Skeletal muscle tissue (tissue), 4 donors: ENCODE data around the gene ZNF581. TPM values are rescaled to one million over a fixed set of nuclear protein-coding genes. Genes with fewer than 3 reads are reported as not detected.
A peak's percentile ranks its signal among the peaks of the same experiment; 100 is the strongest.

ENCODE experiments used
- H3K27ac ChIP-seq: one replicate; pipeline ENCODE4 v1.7.0; 2013; ENCODE audit warnings: mild to moderate bottlenecking, low read depth, low read length, inconsistent platforms
- H3K27me3 ChIP-seq, 3 donors: one replicate each; pipeline ENCODE4 v1.7.0; 2013; ENCODE audit warnings: low read length in 3 of 3; ENCODE audit not compliant: control insufficient read depth in 3 of 3, insufficient read depth in 3 of 3
- H3K36me3 ChIP-seq, 3 donors: one replicate each; pipeline ENCODE4 v1.7.0; 2013; ENCODE audit warnings: low read length in 3 of 3; ENCODE audit not compliant: control insufficient read depth in 3 of 3, insufficient read depth in 3 of 3
- H3K4me1 ChIP-seq, 3 donors: one replicate each; pipeline ENCODE4 v1.7.0; 2013; ENCODE audit warnings: low read length in 3 of 3, mild to moderate bottlenecking in 3 of 3; ENCODE audit not compliant: control insufficient read depth in 3 of 3, insufficient read depth in 3 of 3
- H3K4me3 ChIP-seq, 3 donors: one replicate each; pipeline ENCODE4 v1.7.0; 2013; ENCODE audit warnings: low read length in 3 of 3
- H3K9ac ChIP-seq, 3 donors: one replicate each; pipeline ENCODE4 v1.7.0; 2013; ENCODE audit warnings: low read length in 3 of 3, mild to moderate bottlenecking in 3 of 3, moderate library complexity in 2 of 3, low read depth in 1 of 3
- H3K9me3 ChIP-seq, 3 donors: one replicate each; pipeline ENCODE4 v1.7.0; 2013; ENCODE audit warnings: low read length in 3 of 3; ENCODE audit not compliant: control insufficient read depth in 3 of 3
- total RNA-seq: library from RNA; depleted of rRNA; stranded (reverse); fragments of >200 nt; gene quantifications from one replicate; pipeline ENCODE4 v1.2.3, GENCODE V29; 2014
- donor health status: Osteomylitis.

ZNF581 gene
- total RNA-seq, 1 donor from 2014 or later: 17.2 TPM

DNA sequence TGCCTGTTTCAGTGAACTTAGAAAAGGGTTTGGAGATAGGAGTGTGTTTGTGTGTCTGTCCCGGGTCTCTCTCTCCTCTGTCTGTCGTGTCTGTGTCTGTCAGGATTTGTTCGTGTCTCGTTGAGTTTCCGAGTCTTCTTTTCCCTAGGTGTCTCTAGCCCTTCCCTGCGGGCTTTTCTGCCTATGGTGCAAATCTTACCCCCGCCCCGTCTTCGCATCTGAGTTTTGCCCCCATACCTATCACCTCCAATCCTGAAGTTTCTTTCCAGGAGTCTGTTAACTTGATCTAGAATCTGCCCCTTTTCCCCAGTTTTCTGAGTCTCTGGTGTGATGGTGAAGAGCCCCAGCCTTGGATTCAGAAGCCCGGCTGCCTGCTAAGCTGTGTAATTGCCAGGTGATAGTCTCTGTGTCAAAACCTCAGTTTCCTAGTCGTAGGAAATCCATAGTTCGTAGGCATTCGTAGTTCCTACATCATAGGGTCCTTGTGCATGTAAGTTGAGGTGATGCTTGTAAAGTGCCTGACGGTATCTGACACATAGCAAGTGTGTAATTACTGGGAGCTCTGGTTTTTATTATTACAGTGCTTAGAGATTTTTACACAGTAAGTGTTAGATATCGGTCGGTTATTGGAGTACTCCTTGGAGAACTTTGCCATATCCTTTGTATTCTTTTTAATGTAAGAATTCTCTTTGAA lies 32.4 kb downstream of the ZNF581 start:
- Histone ChIP-seq H3K9me3 (no peaks in the 10 kb centered on the region), H3K27ac (peak overlapping the region; percentile 81), H3K4me1 (peaks cover 32 to 62% (median 45%) of the 10 kb centered on the region in 3 donors), H3K36me3 (peaks cover 25 to 36% (median 34%) of the 10 kb centered on the region in 3 donors), H3K9ac (peak overlapping the region; percentile 91 to 96 (median 96)), H3K27me3 (no peaks in the 10 kb centered on the region), H3K4me3 (peak overlapping the region; percentile 90 to 97 (median 91))

DNA sequence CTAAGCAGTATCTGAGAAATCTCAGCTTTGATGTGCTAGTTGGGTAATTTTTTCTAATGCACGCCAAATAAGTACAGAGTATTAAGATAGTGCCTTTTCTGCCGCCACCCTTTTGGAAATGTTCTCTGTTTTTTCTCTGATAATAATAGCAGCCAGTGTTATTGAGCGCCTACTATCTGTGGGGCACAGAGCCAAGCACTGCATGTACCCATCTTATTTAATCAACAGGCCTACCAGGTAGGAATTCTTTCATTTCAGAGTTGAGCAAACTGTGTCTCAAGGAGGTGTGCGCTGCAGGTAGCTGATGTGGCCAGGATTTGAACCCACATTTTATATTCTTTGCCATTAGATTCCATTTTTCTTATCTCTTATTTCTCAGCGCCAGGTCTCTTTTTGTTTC lies 32.9 kb downstream of the ZNF581 start:
- no peaks in the 10 kb centered on the region for H3K9me3 ChIP-seq
- peaks cover 32 to 62% (median 45%) of the 10 kb centered on the region in 3 donors for H3K4me1 ChIP-seq
- peak overlapping the region; percentile 24 to 96 (median 91) for H3K9ac ChIP-seq
- peak overlapping the region; percentile 81 for H3K27ac ChIP-seq
- peak overlapping the region; percentile 90 to 97 (median 91) for H3K4me3 ChIP-seq
- peaks cover 24 to 39% (median 34%) of the 10 kb centered on the region in 3 donors for H3K36me3 ChIP-seq
- H3K27me3 ChIP-seq: no peaks in the 10 kb centered on the region

DNA sequence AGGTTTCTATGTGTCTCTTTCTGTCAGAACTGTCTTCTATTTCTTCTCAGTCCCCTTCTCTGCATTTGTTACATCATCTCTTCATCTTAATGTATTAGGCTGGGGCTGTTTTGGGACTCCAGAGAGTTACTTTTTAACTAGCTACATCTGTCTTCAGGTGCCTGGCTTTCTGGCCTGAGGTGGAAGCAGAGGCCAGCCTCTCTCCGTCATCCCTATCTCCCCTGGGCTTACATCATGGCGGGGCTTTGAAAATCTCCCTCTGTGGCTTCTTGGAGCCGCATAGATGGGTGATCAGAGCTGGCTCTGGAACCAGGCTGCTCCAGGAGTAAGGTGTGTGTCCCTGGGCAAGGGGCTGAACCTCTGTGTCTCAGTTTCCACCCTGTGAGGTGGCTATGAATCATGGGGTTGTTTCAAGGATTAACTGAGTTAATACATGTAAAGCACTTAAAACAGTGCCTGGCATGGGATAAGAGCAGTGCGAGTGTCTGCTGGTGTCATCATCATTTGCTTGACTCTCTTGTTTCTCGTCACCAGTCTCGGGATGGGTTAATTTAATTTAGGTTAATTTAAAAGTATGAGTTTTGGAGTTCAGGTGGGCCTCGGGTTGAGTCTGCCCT lies 33.5 kb downstream of the ZNF581 start:
- Histone ChIP-seq H3K36me3 (peaks cover 27 to 41% (median 34%) of the 10 kb centered on the region in 3 donors), H3K9me3 (no peaks in the 10 kb centered on the region), H3K27me3 (no peaks in the 10 kb centered on the region), H3K9ac (peak overlapping the region; percentile 45 to 96 (median 59)), H3K4me1 (peaks cover 32 to 62% (median 45%) of the 10 kb centered on the region in 3 donors), H3K27ac (peak overlapping the region; percentile 30), H3K4me3 (peak overlapping the region in 2 of 3 donors; percentile 90 to 97)

DNA sequence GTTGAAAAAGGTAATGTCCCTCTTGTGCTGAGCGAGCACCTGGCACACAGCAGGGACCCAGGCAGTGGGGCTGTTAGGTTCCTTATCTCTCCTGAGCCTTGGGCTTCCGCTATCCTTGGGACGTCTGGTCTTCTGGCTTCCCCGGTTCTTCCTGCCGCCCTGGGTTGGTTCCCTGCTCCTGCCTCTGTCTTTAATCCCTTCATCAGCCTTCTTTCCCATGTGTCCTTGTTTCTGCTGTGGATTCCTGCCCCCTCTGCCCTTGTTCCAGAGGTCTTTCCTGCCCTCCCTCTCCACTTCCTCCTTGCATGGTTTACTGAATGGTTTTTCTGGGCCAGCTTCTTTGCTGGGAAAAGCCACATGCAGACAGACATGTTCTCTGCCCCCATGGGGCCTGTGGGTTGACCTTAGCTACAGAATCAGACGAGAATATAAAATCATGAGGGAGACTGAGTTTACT lies 34.2 kb downstream of the ZNF581 start:
- Histone ChIP-seq H3K27me3 (no peaks in the 10 kb centered on the region), H3K27ac (peak overlapping the region; percentile 30), H3K4me3 (peak overlapping the region in 2 of 3 donors; percentile 14 to 27), H3K9ac (peak overlapping the region; percentile 45 to 62 (median 51)), H3K36me3 (peaks cover 30 to 41% (median 35%) of the 10 kb centered on the region in 3 donors), H3K9me3 (no peaks in the 10 kb centered on the region), H3K4me1 (peaks cover 32 to 62% (median 45%) of the 10 kb centered on the region in 3 donors)

DNA sequence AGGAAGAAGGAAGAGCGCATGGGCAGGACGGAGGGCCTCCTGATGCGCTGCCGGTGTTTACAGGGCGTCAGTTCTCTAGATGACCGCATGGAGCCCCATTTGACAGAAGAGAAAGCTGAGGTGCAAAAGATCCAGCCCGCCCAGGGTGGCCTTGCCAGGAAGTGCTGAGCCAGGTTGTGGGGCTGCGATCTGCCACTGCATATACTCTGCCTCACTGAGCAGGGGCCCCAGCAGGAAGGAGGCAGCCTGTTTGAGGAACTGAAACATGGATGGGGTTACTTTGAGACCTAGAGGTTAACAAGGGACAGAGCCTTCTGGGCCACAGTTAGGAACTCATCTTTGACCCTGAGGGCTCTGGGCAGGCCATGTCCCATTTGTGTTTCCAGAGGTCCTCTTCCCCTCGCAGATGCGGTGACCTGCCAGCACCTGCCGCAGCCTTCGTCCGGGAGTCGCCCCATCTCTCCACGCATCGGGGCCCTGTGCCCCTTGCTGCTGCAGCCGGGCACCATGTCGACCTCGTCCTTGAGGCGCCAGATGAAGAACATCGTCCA lies 34.7 kb downstream of the ZNF581 start:
- H3K9ac ChIP-seq: peak overlapping the region in 2 of 3 donors; percentile 45 to 51
- no peak overlapping the region for H3K4me3 ChIP-seq
- H3K9me3 ChIP-seq: no peaks in the 10 kb centered on the region
- H3K4me1 ChIP-seq: peaks cover 32 to 62% (median 45%) of the 10 kb centered on the region in 3 donors
- peak overlapping the region; percentile 30 for H3K27ac ChIP-seq
- H3K36me3 ChIP-seq: peaks cover 30 to 41% (median 35%) of the 10 kb centered on the region in 3 donors
- no peaks in the 10 kb centered on the region for H3K27me3 ChIP-seq

DNA sequence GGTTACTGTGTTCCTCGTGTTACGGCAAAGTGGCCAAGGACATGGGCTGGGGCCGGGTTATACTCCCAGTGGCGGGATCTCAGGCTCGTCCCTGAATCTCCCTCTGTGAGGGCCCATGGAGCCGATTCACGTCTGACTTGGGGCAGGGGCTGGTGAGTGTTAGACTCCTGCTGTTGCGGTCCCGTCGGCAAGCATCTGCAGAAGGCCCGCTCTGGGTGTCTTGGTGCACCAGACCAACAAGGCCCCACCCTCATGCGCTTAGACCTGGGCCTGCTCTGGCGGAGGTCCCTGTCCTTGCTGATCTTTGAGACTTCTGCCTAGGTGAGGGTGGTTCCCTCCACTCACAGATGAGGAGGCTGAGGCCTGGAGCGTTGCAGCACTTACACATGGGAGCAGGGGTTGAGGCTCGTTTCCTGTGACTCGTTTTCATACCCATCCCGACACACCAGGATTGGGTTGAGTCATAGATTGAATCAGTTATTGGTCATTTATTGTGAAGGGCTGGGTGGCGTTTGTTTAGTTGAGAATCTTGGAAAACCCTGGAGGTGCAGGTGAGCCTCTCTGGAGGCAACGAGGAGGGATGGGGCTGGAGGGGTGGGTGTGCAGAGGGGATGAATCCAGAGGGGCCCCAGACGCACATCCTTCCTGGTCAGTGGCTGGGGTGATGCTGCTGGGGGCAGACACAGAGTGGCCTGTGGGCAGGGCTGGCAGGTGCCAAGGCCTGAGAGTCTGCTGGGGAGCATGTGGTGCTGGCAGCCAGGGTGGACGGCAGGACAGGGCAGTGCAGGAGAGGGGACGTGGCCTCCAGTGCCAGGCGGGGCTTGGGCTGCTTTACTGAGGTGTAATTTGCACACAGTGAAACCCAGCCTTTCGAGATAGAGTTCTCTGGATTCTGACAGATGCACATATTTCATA lies 36.2 kb downstream of the ZNF581 start:
- Histone ChIP-seq H3K9ac (peak overlapping the region in 1 of 3 donors; percentile 25), H3K4me1 (peaks cover 27 to 53% (median 38%) of the 10 kb centered on the region in 3 donors), H3K9me3 (no peaks in the 10 kb centered on the region), H3K36me3 (peaks cover 30 to 44% (median 33%) of the 10 kb centered on the region in 3 donors), H3K27ac (no peak overlapping the region), H3K4me3 (no peak overlapping the region), H3K27me3 (no peaks in the 10 kb centered on the region)

DNA sequence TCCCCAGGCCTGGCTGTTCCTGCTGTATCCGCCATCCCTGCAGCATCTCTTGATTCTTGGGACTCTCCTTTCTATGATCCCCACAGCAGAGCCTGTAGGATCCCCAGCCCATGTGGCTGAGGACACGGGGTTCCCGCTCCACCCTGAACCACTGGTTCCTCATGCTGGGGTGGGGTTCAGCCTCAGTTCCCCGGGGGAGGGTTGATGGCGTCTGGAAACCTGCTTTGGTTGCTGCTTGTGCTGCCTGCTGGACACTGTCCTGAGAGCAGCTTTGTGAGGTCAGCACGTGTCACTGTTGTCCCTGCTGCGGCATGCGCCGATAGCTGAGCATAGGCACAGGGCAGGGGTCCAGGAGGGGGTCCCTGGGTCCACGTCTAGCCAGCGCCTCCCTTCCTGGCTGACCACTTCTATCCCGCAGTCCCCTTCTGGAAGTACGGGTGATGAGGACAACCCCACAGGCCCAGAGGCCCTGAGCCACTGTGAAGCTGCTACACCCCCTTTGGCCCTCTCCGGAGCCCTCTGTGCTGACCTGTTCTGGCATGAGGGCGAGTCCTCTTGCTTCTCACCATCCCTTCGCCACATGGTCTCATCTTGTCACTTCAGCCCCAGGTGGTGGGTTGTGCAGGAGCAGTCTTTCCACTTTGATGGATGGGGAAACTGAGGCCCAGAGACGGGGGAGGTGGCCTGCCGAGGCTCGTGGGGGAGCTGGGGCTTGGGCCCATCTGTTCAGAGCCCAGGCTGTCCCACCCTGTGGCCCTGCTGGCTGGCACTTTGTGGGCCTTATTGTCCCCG lies 37.1 kb downstream of the ZNF581 start:
- Histone ChIP-seq H3K36me3 (peaks cover 36 to 54% (median 38%) of the 10 kb centered on the region in 3 donors), H3K27ac (no peak overlapping the region), H3K4me3 (no peak overlapping the region), H3K9ac (no peak overlapping the region), H3K27me3 (no peaks in the 10 kb centered on the region), H3K4me1 (peaks cover 26 to 49% (median 36%) of the 10 kb centered on the region in 3 donors), H3K9me3 (no peaks in the 10 kb centered on the region)

DNA sequence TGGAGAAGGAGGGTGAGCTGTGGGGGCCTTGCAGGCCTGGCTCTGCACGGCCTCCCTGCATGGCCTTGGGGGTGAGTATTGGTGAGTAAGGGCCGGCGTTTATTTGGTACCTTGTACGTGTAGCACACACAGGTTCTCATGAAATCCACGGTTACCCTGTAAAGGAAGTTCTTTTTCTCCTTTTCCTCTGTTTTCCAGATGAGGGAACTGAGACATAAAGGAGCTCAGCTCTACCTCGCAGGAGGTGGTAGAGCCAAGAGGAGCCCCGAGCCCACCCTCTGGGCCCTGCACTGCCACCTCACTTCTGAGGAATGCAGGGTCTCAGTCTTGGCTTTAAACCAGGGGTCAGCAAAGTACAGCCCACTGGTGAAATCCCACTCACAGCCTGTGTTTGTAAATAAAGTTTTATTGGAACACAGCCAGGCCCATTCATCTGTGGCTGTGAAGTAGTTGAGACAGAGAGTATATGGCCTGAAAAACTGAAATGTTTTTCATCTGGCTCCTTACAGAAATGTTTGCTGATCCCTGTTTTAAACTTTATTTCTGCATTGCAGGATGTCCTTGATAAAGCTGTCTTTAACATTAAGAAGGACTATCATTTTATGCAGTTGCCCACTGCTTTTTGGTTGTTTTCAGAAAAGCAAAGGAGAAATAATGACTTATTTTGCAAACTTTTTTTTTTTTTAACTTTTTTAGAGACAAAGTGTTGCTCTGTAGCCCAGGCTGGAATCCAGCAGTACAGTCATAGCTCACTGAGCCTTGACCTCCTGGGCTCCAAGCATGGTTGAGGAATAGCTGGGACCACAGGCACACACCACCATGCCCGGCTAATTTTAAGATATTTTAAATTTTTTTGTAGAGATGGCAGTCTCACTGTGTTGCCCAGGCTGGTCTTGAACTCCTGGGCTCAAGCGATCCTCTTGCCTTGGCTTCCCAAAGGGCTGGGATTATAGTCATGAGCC lies 38.0 kb downstream of the ZNF581 start:
- no peak overlapping the region for H3K27ac ChIP-seq
- H3K36me3 ChIP-seq: peaks cover 42 to 62% (median 46%) of the 10 kb centered on the region in 3 donors
- H3K9me3 ChIP-seq: no peaks in the 10 kb centered on the region
- H3K4me3 ChIP-seq: no peak overlapping the region
- H3K4me1 ChIP-seq: peaks cover 17 to 40% (median 27%) of the 10 kb centered on the region in 3 donors
- H3K27me3 ChIP-seq: no peaks in the 10 kb centered on the region
- H3K9ac ChIP-seq: no peak overlapping the region
